ENCODE results near the gene SMPDL3B.

The SMPDL3B gene

GRCh38 chr1:27971674-27972073 is 36.9 kb downstream of the SMPDL3B start:
- no peak overlapping the region for H3K4me3 ChIP-seq (ENCODE audit: low read length)
- no peaks in the 10 kb centered on the region for H3K9me3 ChIP-seq (ENCODE audit: control insufficient read depth, insufficient read depth, low read length)
- H3K9me2 ChIP-seq (replicated peaks; ENCODE audit: control insufficient read depth, low read length), result no peaks in the 10 kb centered on the region
- H3K79me2 ChIP-seq (ENCODE audit: control insufficient read depth, low read length), result no peaks in the 10 kb centered on the region
- peaks cover 9% of the 10 kb centered on the region for H3F3A ChIP-seq (ENCODE audit: control insufficient read depth, insufficient read depth)
- no peaks in the 10 kb centered on the region for H4K20me1 ChIP-seq (ENCODE audit: control insufficient read depth, insufficient read depth, low read depth, low read length)
- peaks cover 17% of the 10 kb centered on the region for H3K36me3 ChIP-seq (ENCODE audit: control insufficient read depth, low read length)
- no peak overlapping the region for H3K4me2 ChIP-seq (ENCODE audit: low read length)
- H3K27me3 ChIP-seq (ENCODE audit: control insufficient read depth, low read length), result no peaks in the 10 kb centered on the region
- no peak overlapping the region for H3K27ac ChIP-seq (ENCODE audit: low read depth, low read length)
- H3K4me1 ChIP-seq (ENCODE audit: control insufficient read depth, low read length), result no peaks in the 10 kb centered on the region
- no peak for TF ChIP-seq EZH2phosphoT487 (IDR thresholded peaks at IDR 0.05; ENCODE audit: borderline replicate concordance, low read length)
- no peak for TF ChIP-seq CTCF (IDR thresholded peaks at IDR 0.05; ENCODE audit: low read depth, low read length, poor library complexity, severe bottlenecking)

DNA sequence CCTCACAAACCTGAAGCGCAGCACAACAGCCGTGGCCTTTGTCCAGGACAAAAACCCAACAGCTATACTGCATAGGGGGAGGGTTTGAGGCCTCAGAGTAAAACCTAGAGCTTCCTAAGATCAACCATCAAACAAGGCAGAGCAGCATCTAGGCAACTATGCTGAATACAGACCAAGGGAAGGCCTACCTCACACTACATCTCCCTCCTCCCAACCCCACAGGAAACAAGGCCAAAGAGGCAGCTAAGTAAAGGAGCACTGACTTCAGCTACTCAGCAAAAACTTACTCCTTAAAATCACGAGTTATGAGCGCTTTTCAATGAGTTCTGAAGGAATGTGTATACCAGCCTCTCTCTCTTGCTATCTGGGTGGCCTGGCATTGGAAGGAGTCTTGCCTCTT is 37.3 kb downstream of the SMPDL3B start:
- H3K9me3 ChIP-seq (ENCODE audit: control insufficient read depth, insufficient read depth, low read length), result no peaks in the 10 kb centered on the region
- H3K27ac ChIP-seq (ENCODE audit: low read depth, low read length), result no peak overlapping the region
- H3K9me2 ChIP-seq (replicated peaks; ENCODE audit: control insufficient read depth, low read length), result no peaks in the 10 kb centered on the region
- H4K20me1 ChIP-seq (ENCODE audit: control insufficient read depth, insufficient read depth, low read depth, low read length), result no peaks in the 10 kb centered on the region
- H3K4me1 ChIP-seq (ENCODE audit: control insufficient read depth, low read length), result no peaks in the 10 kb centered on the region
- no peak overlapping the region for H3K4me3 ChIP-seq (ENCODE audit: low read length)
- peaks cover 21% of the 10 kb centered on the region for H3K36me3 ChIP-seq (ENCODE audit: control insufficient read depth, low read length)
- no peak for TF ChIP-seq EZH2phosphoT487 (IDR thresholded peaks at IDR 0.05; ENCODE audit: borderline replicate concordance, low read length)
- no peak for TF ChIP-seq CTCF (IDR thresholded peaks at IDR 0.05; ENCODE audit: low read depth, low read length, poor library complexity, severe bottlenecking)
- H3K79me2 ChIP-seq (ENCODE audit: control insufficient read depth, low read length), result no peaks in the 10 kb centered on the region
- H3K27me3 ChIP-seq (ENCODE audit: control insufficient read depth, low read length), result no peaks in the 10 kb centered on the region
- H3K4me2 ChIP-seq (ENCODE audit: low read length), result no peak overlapping the region
- H3F3A ChIP-seq (ENCODE audit: control insufficient read depth, insufficient read depth), result peaks cover 9% of the 10 kb centered on the region

GRCh38 chr1:27973771-27974416 is 39.1 kb downstream of the SMPDL3B start:
- no peak overlapping the region for H3K27ac ChIP-seq (ENCODE audit: low read depth, low read length)

More at GRCh38 chr1:27973771-27974416, 39.1 kb downstream of the SMPDL3B start:
- H4K20me1 ChIP-seq (ENCODE audit: control insufficient read depth, insufficient read depth, low read depth, low read length), result no peaks in the 10 kb centered on the region
- no peaks in the 10 kb centered on the region for H3K79me2 ChIP-seq (ENCODE audit: control insufficient read depth, low read length)
- H3K9me3 ChIP-seq (ENCODE audit: control insufficient read depth, insufficient read depth, low read length), result no peaks in the 10 kb centered on the region
- TF ChIP-seq CTCF (IDR thresholded peaks at IDR 0.05; ENCODE audit: low read depth, low read length, poor library complexity, severe bottlenecking), result no peak
- TF ChIP-seq EZH2phosphoT487 (IDR thresholded peaks at IDR 0.05; ENCODE audit: borderline replicate concordance, low read length), result no peak
- no peak overlapping the region for H3K4me3 ChIP-seq (ENCODE audit: low read length)
- no peaks in the 10 kb centered on the region for H3K27me3 ChIP-seq (ENCODE audit: control insufficient read depth, low read length)
- H3K4me2 ChIP-seq (ENCODE audit: low read length), result no peak overlapping the region
- H3F3A ChIP-seq (ENCODE audit: control insufficient read depth, insufficient read depth), result peaks cover 9% of the 10 kb centered on the region
- no peaks in the 10 kb centered on the region for H3K9me2 ChIP-seq (replicated peaks; ENCODE audit: control insufficient read depth, low read length)
- no peaks in the 10 kb centered on the region for H3K4me1 ChIP-seq (ENCODE audit: control insufficient read depth, low read length)
- H3K36me3 ChIP-seq (ENCODE audit: control insufficient read depth, low read length), result peaks cover 23% of the 10 kb centered on the region
